Pancreas (tissue), 10 donors: ENCODE measurements around the gene TAF5L. TPM values are rescaled to one million over a fixed set of nuclear protein-coding genes. Genes with fewer than 3 reads are reported as not detected.
"Not testable (repeated sequence)": the region's sequence is repeated elsewhere in the genome, so short reads cannot be mapped to it uniquely, and the experiment has no call there.

Experiments
- ATAC-seq, 4 donors: fragments of 200-7000 bp; cut with Tn5 transposase; one replicate each; pipeline versions ENCODE4 v1.8.0 to v1.9.1; 2020; ENCODE audit warnings: mild to moderate bottlenecking in 4 of 4, moderate library complexity in 4 of 4
- DNase-seq, 6 donors: peaks; one replicate each; pipeline ENCODE4 v3.0.0-alpha.2; 2020
- FAIRE-seq: peaks from 2 replicates; lab custom pipeline; 2012; peaks lifted over from hg19 to GRCh38; lab: Jason Lieb, UNC
- H3K27ac ChIP-seq, 4 donors: fragments of 200-600 bp; sonication (generic); 1 replicate in 3 of 4; 2 replicates in 1 of 4; pipeline versions ENCODE4 v1.5.0 to v1.8.0; 2020
- H3K27me3 ChIP-seq, 4 donors: fragments of 200-600 bp; one replicate each; pipeline ENCODE4 v1.8.0; 2021
- H3K36me3 ChIP-seq, 3 donors: fragments of 200-600 bp; sonication (generic) in 1 of 3; one replicate each; pipeline versions ENCODE4 v1.5.0 to v1.8.0; 2020 to 2021
- H3K4me1 ChIP-seq, 3 donors: fragments of 200-600 bp; one replicate each; pipeline ENCODE4 v1.8.0; 2021
- H3K4me3 ChIP-seq, 4 donors: fragments of 200-600 bp; sonication (generic) in 2 of 4; one replicate each; pipeline versions ENCODE4 v1.5.0 to v1.8.0; 2020 to 2021
- H3K9me3 ChIP-seq, 4 donors: fragments of 200-600 bp; one replicate each; pipeline ENCODE4 v1.8.0; 2021
- WGBS, 2 donors: extraction: QIAGEN DNeasy Blood & Tissue Kit; methylation state at CpG; one replicate each; pipeline ENCODE4 v1.1.7; 2013; 5-methylcytosine and 5-hydroxymethylcytosine counted together
- intact Hi-C, 3 donors: fragments of 100-400 bp; cut with DNase I; formaldehyde crosslinking; loops; one replicate each; pipeline versions ENCODE4 v1.11.1 to v1.14.2; 2022
- polyA plus RNA-seq, 2 donors: library from polyadenylated mRNA; stranded (reverse); fragments of 200-250 nt; gene quantifications; one replicate each; pipeline ENCODE4 v1.2.3, GENCODE V29; 2013
- total RNA-seq, 6 donors: library from RNA; stranded (reverse); fragmentation: NEBNext Ultra II Directional in 4 of 6; extraction: Animal tissue kit (Norgen Biotek cat#: 25700) in 4 of 6; gene quantifications; one replicate each; pipeline versions ENCODE4 v1.2.1 to v1.2.4, GENCODE V29; 2021 to 2023
- TF ChIP-seq, protein P1 (sequence below), 4 donors: fragments of 200-600 bp; sonication (generic) in 3 of 4; IDR thresholded peaks; one replicate each; pipeline versions ENCODE4 v1.5.0 to v1.8.0; 2021; ENCODE audit warnings: antibody characterized with exemption in 4 of 4
- donor health status: healthy with polysubstance abuse.
- donor health status: DM: no; HTN: no; CAD: no; lungs with moderate emphysema.
- donor health status: DM: no; HTN: no; CAD: no.
- donor health status: control.
- donor health status: control.
- donor health status: Bipolar disorder and iron deficiency.
- donor health status: DM: yes; HTN: yes; CAD: no.
- donor health status: DM: no; HTN: no; CAD: no.
- donor health status: DM: no; HTN: no; CAD: no.
- donor health status: DM: yes; HTN: yes; CAD: no.

TAF5L gene
- total and polyA plus RNA-seq, 8 donors, result 4.4 to 9.5 (median 7.1) TPM

DNA sequence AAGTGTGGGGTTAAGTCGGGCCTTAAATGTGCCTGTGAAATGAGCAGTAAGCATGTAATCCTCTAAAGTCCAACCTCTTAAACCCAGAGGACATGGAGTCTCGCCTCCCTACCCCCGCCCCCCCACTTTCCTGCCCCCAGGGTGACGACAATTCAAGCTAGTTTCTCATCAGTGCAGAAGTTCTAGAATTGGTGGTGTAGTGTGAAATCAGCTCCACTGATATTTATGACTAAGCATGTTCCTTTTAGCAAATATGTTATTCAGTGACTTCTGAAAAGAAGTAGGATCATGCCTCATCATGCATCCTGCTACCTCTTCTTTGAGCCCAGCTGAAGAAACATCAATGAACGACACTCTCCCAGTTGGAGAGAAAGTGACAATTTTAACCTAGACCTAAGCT, 64.8 kb downstream of the TAF5L start:
- Histone ChIP-seq H3K36me3 (no peaks in the 10 kb centered on the region), H3K27ac (no peak overlapping the region), H3K4me3 (no peak overlapping the region), H3K9me3 (no peaks in the 10 kb centered on the region), H3K27me3 (no peaks in the 10 kb centered on the region), H3K4me1 (peaks cover 0 to 14% (median 0%) of the 10 kb centered on the region in 3 donors)
- ATAC-seq, result no peak
- DNase-seq, result no peak
- FAIRE-seq, result no peak
- TF ChIP-seq, protein P1, sequence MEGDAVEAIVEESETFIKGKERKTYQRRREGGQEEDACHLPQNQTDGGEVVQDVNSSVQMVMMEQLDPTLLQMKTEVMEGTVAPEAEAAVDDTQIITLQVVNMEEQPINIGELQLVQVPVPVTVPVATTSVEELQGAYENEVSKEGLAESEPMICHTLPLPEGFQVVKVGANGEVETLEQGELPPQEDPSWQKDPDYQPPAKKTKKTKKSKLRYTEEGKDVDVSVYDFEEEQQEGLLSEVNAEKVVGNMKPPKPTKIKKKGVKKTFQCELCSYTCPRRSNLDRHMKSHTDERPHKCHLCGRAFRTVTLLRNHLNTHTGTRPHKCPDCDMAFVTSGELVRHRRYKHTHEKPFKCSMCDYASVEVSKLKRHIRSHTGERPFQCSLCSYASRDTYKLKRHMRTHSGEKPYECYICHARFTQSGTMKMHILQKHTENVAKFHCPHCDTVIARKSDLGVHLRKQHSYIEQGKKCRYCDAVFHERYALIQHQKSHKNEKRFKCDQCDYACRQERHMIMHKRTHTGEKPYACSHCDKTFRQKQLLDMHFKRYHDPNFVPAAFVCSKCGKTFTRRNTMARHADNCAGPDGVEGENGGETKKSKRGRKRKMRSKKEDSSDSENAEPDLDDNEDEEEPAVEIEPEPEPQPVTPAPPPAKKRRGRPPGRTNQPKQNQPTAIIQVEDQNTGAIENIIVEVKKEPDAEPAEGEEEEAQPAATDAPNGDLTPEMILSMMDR (IDR thresholded peaks at IDR 0.05), result no peak
- intact Hi-C loops, result no loop called here
- WGBS, 2 donors, result 88 to 90% methylated on average over 5 of the region's 5 CpGs

DNA sequence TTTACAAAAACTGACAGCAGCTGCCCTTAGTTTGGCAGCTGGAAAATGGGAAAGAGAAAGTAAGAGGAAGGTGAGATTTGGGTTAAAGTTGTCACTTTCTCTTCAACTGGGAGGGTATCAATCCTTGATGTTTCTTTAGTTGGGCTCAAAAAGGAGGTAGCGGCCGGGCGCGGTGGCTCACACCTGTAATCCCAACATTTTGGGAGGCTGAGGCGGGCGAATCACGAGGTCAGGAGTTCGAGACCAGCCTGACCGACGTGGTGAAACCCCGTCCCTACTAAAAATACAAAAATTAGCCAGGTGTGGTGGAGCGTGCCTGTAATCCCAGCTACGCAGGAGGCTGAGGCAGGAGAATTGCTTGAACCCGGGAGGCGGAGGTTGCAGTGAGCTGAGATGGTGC, 65.8 kb downstream of the TAF5L start:
- peaks cover 0 to 21% (median 0%) of the 10 kb centered on the region in 3 donors for H3K4me1 ChIP-seq
- DNase-seq, H3K27ac ChIP-seq, intact Hi-C loops, H3K27me3 ChIP-seq, H3K9me3 ChIP-seq, ATAC-seq, FAIRE-seq, H3K36me3 ChIP-seq, H3K4me3 ChIP-seq: not testable (repeated sequence)
- 91 to 94% methylated on average over 15 of the region's 15 CpGs for whole genome bisulfite sequencing, 2 donors

DNA sequence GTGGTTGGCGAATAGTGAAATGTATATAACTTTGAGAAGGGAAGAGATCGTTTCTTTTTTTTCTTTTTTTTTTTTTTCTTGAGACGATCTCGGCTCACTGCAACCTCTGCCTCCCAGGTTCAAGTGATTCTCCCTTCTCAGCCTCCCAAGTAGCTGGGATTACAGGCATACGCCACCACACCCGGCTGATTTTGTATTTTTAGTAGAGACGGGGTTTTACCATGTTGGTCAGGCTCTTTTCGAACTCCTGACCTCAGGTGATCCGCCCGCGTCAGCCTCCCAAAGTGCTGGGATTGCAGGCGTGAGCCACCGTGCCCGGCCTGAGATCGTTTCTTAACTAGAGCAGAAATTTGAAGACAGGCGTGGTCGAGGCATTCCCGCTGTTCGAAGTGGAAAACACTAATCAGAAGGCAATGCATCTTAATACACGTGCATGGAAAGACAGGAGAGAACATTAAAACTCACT, 66.6 kb downstream of the TAF5L start:
- H3K36me3 ChIP-seq, FAIRE-seq, H3K9me3 ChIP-seq, H3K27me3 ChIP-seq, ATAC-seq: not testable (repeated sequence)
- Histone ChIP-seq H3K4me1 (peaks cover 0 to 25% (median 0%) of the 10 kb centered on the region in 3 donors), H3K4me3 (peak overlapping the region; percentile 42 to 89 (median 84)), H3K27ac (peak overlapping the region; percentile 73 to 86 (median 80))
- WGBS, 2 donors, result 20% methylated on average over 20 of the region's 20 CpGs
- peak in 1 of 6 donors; percentile 26 for DNase-seq
- intact Hi-C loops, result loop anchor here in 2 of 3 donors (10.0 kb wide), 1 partner anchor 65 kb away; the partner anchor contains the start of genes TAF5L (in 2 of the 2) and URB2 (in 2 of the 2)

DNA sequence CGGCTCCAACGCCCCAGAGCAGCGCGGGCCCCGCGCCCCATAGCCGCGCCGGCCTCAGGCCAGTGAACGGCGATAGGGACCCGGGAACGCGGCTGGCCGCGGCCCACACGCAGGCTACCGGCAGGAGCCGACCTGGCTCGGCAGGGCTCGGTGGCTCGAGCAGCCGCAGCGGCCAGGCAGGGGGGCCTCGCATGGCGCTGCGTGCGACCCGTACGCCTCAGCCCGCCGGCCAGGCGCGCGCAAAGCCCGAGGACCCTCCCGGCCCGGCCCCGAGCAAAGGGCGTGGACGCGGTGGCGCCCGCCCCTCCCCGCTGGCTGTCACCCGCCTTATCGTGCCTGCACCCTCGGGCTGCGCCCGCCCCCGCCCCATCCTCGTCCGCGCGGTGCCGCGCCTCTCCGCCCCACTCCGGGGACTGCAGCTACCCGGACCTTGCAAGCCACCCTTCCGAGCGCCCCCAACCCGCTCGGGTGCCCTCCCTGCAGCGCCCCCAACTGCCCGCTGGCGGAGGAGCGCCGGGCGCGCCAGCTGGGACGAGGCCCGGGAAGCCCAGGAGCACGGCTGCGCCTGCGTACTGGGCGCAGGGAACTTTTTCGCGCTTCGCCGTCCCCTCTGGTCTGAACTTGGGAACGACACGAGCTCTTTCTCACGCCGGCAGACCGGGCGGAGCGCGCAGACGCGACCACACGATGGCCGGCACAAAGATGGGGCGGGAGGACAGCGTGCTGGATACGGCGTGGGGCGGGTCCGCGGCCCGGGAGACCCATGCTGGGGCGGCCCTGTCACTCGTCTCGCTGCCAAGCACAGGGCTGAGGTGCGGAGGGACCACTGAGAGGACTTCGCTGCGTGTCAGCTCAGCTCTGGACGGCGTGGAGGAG, 67.2 kb downstream of the TAF5L start, which contains the start of gene ABCB10:
Gene ABCB10 (minus strand): TSS at position 248 of the 876 bp plus-strand sequence. CDS start 55 bp downstream, at position 193.
- peak within 1 kb of the TSS; percentile 73 to 86 (median 80) for H3K27ac ChIP-seq
- H3K4me1 ChIP-seq, result peaks cover 0 to 26% (median 0%) of the 10 kb centered on the region in 3 donors
- no peaks in the 10 kb centered on the region for H3K9me3 ChIP-seq
- intact Hi-C loops, result loop anchor here in 2 of 3 donors (10.0 kb wide), 1 partner anchor 66 kb away; the partner anchor contains the start of genes TAF5L (in 2 of the 2) and URB2 (in 2 of the 2)
- peak within 1 kb of the TSS; percentile 42 to 89 (median 84) for H3K4me3 ChIP-seq
- peak; percentile 89 to 95 (median 93) for ATAC-seq
- H3K36me3 ChIP-seq, result no peaks in the 10 kb centered on the region
- FAIRE-seq, result no peak
- TF ChIP-seq, protein P1 (IDR thresholded peaks at IDR 0.05), result peak; percentile 47 to 79 (median 64)
- 0 to 1% methylated on average over 59 to 109 of the region's 109 CpGs for WGBS, 2 donors
- DNase-seq, result peak; percentile 96 to 99 (median 98)
- no peaks in the 10 kb centered on the region for H3K27me3 ChIP-seq

DNA sequence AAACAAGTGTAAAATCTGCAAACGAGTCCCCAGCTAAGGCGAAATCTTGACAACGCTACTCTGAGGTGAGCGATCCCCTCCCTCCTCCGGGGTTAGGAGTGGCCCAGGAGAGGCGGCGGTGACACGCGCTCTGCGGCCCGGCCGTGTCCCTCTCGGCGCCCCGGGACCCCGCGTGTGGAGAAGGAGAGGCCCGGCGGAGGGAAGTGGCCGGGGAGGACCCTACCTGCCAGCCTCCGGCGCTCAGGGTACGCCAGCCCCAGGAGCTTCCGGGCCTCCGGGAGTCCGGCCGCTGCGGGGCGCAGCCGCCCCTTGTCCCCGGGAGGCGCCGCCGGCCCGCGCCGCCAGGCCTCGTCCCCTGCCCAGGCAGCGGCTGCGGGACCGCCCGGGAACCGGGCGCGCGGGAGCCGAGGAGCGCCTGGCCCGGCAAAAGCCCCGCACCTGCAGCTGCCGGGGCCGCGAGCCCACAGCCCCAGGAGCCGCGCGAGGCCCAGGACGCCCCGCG, 68.0 kb downstream of the TAF5L start:
- Histone ChIP-seq H3K27me3 (no peaks in the 10 kb centered on the region), H3K9me3 (no peaks in the 10 kb centered on the region), H3K4me3 (peak overlapping the region; percentile 42 to 89 (median 84)), H3K27ac (peak overlapping the region in 3 of 4 donors; percentile 78 to 86 (median 83)), H3K4me1 (peaks cover 0 to 30% (median 0%) of the 10 kb centered on the region in 3 donors), H3K36me3 (no peaks in the 10 kb centered on the region)
- 0 to 1% methylated on average over 30 to 59 of the region's 59 CpGs for WGBS, 2 donors
- intact Hi-C loops, result loop anchor here in 2 of 3 donors (10.0 kb wide), 1 partner anchor 67 kb away; the partner anchor contains the start of genes TAF5L (in 2 of the 2) and URB2 (in 2 of the 2)
- ATAC-seq (peak; percentile 11 to 44 (median 34)), DNase-seq (peak; percentile 34 to 83 (median 57)), FAIRE-seq (no peak)
- TF ChIP-seq, protein P1 (IDR thresholded peaks at IDR 0.05), result no peak
